ENCODE data around the gene SORD.
"Not testable (repeated sequence)": the region's sequence is repeated elsewhere in the genome, so short reads cannot be mapped to it uniquely, and the experiment has no call there.

SORD gene

GRCh38 chr15:45009046-45009445 lies 13.9 kb upstream of the SORD start:
- no peak for DNase-seq (ENCODE audit: insufficient read length, low spot score)
- FAIRE-seq: no peak
- no peak for TF ChIP-seq POLR2A (IDR thresholded peaks at IDR 0.05; ENCODE audit: low read depth, low read length)

- not testable (repeated sequence) for FAIRE-seq; DNase-seq (ENCODE audit: insufficient read length, low spot score)
Observed at GRCh38 chr15:45015114-45015513, 7.9 kb upstream of the SORD start.

- not testable (repeated sequence) for FAIRE-seq; DNase-seq (ENCODE audit: insufficient read length, low spot score)
Observed at GRCh38 chr15:45020222-45020900, 2.6 kb upstream of the SORD start.

- not testable (repeated sequence) for FAIRE-seq
Observed at GRCh38 chr15:45020901-45021259, 2.1 kb upstream of the SORD start.

GRCh38 chr15:45021348-45021747 lies 1.6 kb upstream of the SORD start:
- TF ChIP-seq POLR2A (IDR thresholded peaks at IDR 0.05; ENCODE audit: low read depth, low read length): no peak
- FAIRE-seq: no peak

More at GRCh38 chr15:45020901-45021259, 2.1 kb upstream of the SORD start:
- DNase-seq (ENCODE audit: insufficient read length, low spot score): not testable (repeated sequence)

GRCh38 chr15:45023659-45024225 lies 747 bp downstream of the SORD start:
- FAIRE-seq (no peak), DNase-seq (ENCODE audit: insufficient read length, low spot score) (peak; percentile 22)
- TF ChIP-seq POLR2A (IDR thresholded peaks at IDR 0.05; ENCODE audit: low read depth, low read length): no peak

More at GRCh38 chr15:45021348-45021747, 1.6 kb upstream of the SORD start:
- DNase-seq (ENCODE audit: insufficient read length, low spot score): no peak

- not testable (repeated sequence) for DNase-seq (ENCODE audit: insufficient read length, low spot score); FAIRE-seq
Observed at GRCh38 chr15:45024649-45025048, 1.7 kb downstream of the SORD start.

- not testable (repeated sequence) for DNase-seq (ENCODE audit: insufficient read length, low spot score); FAIRE-seq
Observed at GRCh38 chr15:45025627-45026026, 2.6 kb downstream of the SORD start.

GRCh38 chr15:45026651-45027190 lies 3.7 kb downstream of the SORD start:
- no peak for FAIRE-seq
- TF ChIP-seq POLR2A (IDR thresholded peaks at IDR 0.05; ENCODE audit: low read depth, low read length): no peak
- DNase-seq (ENCODE audit: insufficient read length, low spot score): no peak

- no peak for FAIRE-seq
- TF ChIP-seq POLR2A (IDR thresholded peaks at IDR 0.05; ENCODE audit: low read depth, low read length): no peak
- DNase-seq (ENCODE audit: insufficient read length, low spot score): no peak
Observed at GRCh38 chr15:45027220-45027619, 4.2 kb downstream of the SORD start.

- no peak for TF ChIP-seq POLR2A (IDR thresholded peaks at IDR 0.05; ENCODE audit: low read depth, low read length)
- no peak for FAIRE-seq
Observed at GRCh38 chr15:45030743-45031142, 7.7 kb downstream of the SORD start.

GRCh38 chr15:45031522-45032028 lies 8.6 kb downstream of the SORD start:
- DNase-seq (ENCODE audit: insufficient read length, low spot score); FAIRE-seq: not testable (repeated sequence)

More at GRCh38 chr15:45030743-45031142, 7.7 kb downstream of the SORD start:
- no peak for DNase-seq (ENCODE audit: insufficient read length, low spot score)

- not testable (repeated sequence) for FAIRE-seq
Observed at GRCh38 chr15:45032501-45032900, 9.5 kb downstream of the SORD start.

GRCh38 chr15:45034087-45034486 lies 11.1 kb downstream of the SORD start:
- FAIRE-seq; DNase-seq (ENCODE audit: insufficient read length, low spot score): not testable (repeated sequence)

More at GRCh38 chr15:45032501-45032900, 9.5 kb downstream of the SORD start:
- DNase-seq (ENCODE audit: insufficient read length, low spot score): not testable (repeated sequence)

- not testable (repeated sequence) for DNase-seq (ENCODE audit: insufficient read length, low spot score); FAIRE-seq
Observed at GRCh38 chr15:45034600-45035375, 11.8 kb downstream of the SORD start.

GRCh38 chr15:45036812-45037781 lies 14.1 kb downstream of the SORD start:
- not testable (repeated sequence) for FAIRE-seq

More at GRCh38 chr15:45036812-45037781, 14.1 kb downstream of the SORD start:
- DNase-seq (ENCODE audit: insufficient read length, low spot score): peak; percentile 27

All from H54 (cell line).